ENCODE data around the gene ATP8B3.

The ATP8B3 gene

GRCh38 chr19:1754636-1755466 lies 57.2 kb downstream of the ATP8B3 start:
- no peak for FAIRE-seq

- no peak for FAIRE-seq
Observed at GRCh38 chr19:1754018-1754635, 57.9 kb downstream of the ATP8B3 start.

- FAIRE-seq = no peak
Observed at GRCh38 chr19:1752757-1753728, 59.0 kb downstream of the ATP8B3 start, which contains the start of gene ONECUT3. TSS of gene ONECUT3 (plus strand) at chr19:1753506. CDS start at chr19:1753663, 157 bp downstream.

GRCh38 chr19:1752009-1752756 lies 59.9 kb downstream of the ATP8B3 start:
- FAIRE-seq = no peak

GRCh38 chr19:1751367-1752008 lies 60.6 kb downstream of the ATP8B3 start:
- FAIRE-seq = no peak

- FAIRE-seq = no peak
Observed at GRCh38 chr19:1750343-1751021, 61.6 kb downstream of the ATP8B3 start.

- FAIRE-seq = no peak
Observed at GRCh38 chr19:1749373-1750342, 62.4 kb downstream of the ATP8B3 start.

- no peak for FAIRE-seq
Observed at GRCh38 chr19:1748873-1749341, 63.2 kb downstream of the ATP8B3 start.

- FAIRE-seq = no peak
Observed at GRCh38 chr19:1748115-1748872, 63.8 kb downstream of the ATP8B3 start.

- no peak for FAIRE-seq
Observed at GRCh38 chr19:1747285-1748114, 64.6 kb downstream of the ATP8B3 start.

- FAIRE-seq = no peak
Observed at GRCh38 chr19:1746401-1747284, 65.4 kb downstream of the ATP8B3 start.

GRCh38 chr19:1745589-1746031 lies 66.5 kb downstream of the ATP8B3 start:
- FAIRE-seq = no peak

GRCh38 chr19:1744822-1745563 lies 67.1 kb downstream of the ATP8B3 start:
- no peak for FAIRE-seq

- no peak for FAIRE-seq
Observed at GRCh38 chr19:1744133-1744665, 67.9 kb downstream of the ATP8B3 start.

GRCh38 chr19:1742989-1743696 lies 68.9 kb downstream of the ATP8B3 start:
- FAIRE-seq = no peak
